HepG2 (cell line): ENCODE results near the gene ACAP3. TPM values are rescaled to one million over a fixed set of nuclear protein-coding genes. Genes with fewer than 3 reads are reported as not detected.

ENCODE experiments used
- CBFB ChIP-seq: sonication (generic); formaldehyde crosslinking; IDR thresholded peaks from 2 replicates; pipeline ENCODE4 v1.4.0; 2020; ENCODE audit warnings: missing genetic modification reagents
- CREBL2 ChIP-seq: sonication (generic); formaldehyde crosslinking; IDR thresholded peaks from 2 replicates; pipeline ENCODE4 v1.8.1; 2023; ENCODE audit warnings: missing genetic modification reagents, mild to moderate bottlenecking, borderline replicate concordance
- DMAP1 ChIP-seq: IDR thresholded peaks from 2 replicates; pipeline ENCODE4 v1.6.1; 2016
- E2F2 ChIP-seq: sonication (generic); formaldehyde crosslinking; IDR thresholded peaks from 2 replicates; pipeline ENCODE4 v1.4.0; 2020; ENCODE audit warnings: missing genetic modification reagents, borderline replicate concordance
- HNRNPK ChIP-seq: fragments of 200-400 bp; formaldehyde crosslinking; IDR thresholded peaks from 2 replicates; pipeline ENCODE4 v1.6.1; 2018; ENCODE audit warnings: low read length, low read depth, moderate library complexity, mild to moderate bottlenecking; ENCODE audit not compliant: poor library complexity, severe bottlenecking
- KAT2B ChIP-seq: fragments of 150-350 bp; IDR thresholded peaks from 2 replicates; pipeline ENCODE4 v1.6.1; 2014; ENCODE audit warnings: low read depth, low read length, borderline replicate concordance
- KMT2B ChIP-seq: IDR thresholded peaks from 2 replicates; pipeline ENCODE4 v1.6.1; 2016; ENCODE audit warnings: missing genetic modification reagents, missing compliant biosample characterization
- MXD1 ChIP-seq: sonication (generic); formaldehyde crosslinking; IDR thresholded peaks from 2 replicates; pipeline ENCODE4 v1.4.0; 2020; ENCODE audit warnings: mild to moderate bottlenecking, missing genetic modification reagents
- PBX2 ChIP-seq: IDR thresholded peaks from 2 replicates; pipeline ENCODE4 v1.6.1; 2016; ENCODE audit warnings: control low read depth
- PREB ChIP-seq: sonication (generic); formaldehyde crosslinking; IDR thresholded peaks from 2 replicates; pipeline ENCODE4 v1.4.0; 2020; ENCODE audit warnings: missing genetic modification reagents
- TFAP4 ChIP-seq: sonication (generic); IDR thresholded peaks from 2 replicates; pipeline ENCODE4 v1.6.1; 2016; ENCODE audit warnings: low read depth, borderline replicate concordance
- TFDP2 ChIP-seq: sonication (generic); formaldehyde crosslinking; IDR thresholded peaks from 2 replicates; pipeline ENCODE4 v1.4.0; 2020; ENCODE audit warnings: missing genetic modification reagents
- USF2 ChIP-seq, 2 experiments: sonication (generic) in 1 of 2; formaldehyde crosslinking in 1 of 2; IDR thresholded peaks; 2 replicates each; pipeline versions ENCODE4 v1.5.1 to v1.6.1; 2011 to 2020; ENCODE audit warnings: borderline replicate concordance in 1 of 2, low read depth in 1 of 2, low read length in 1 of 2, mild to moderate bottlenecking in 1 of 2, missing genetic modification reagents in 1 of 2, moderate library complexity in 1 of 2
- ZNF10 ChIP-seq: sonication (generic); formaldehyde crosslinking; IDR thresholded peaks from 2 replicates; pipeline ENCODE4 v1.4.0; 2020; ENCODE audit warnings: mild to moderate bottlenecking, low read depth, missing genetic modification reagents, borderline replicate concordance
- ZNF263 ChIP-seq: sonication (generic); formaldehyde crosslinking; IDR thresholded peaks from 2 replicates; pipeline ENCODE4 v1.4.0; 2020; ENCODE audit warnings: missing genetic modification reagents
- ZNF564 ChIP-seq: sonication (generic); formaldehyde crosslinking; IDR thresholded peaks from 2 replicates; pipeline ENCODE4 v1.8.1; 2023; ENCODE audit warnings: mild to moderate bottlenecking, missing genetic modification reagents
- polyA plus RNA-seq, 8 experiments: library from polyadenylated mRNA; depleted of rRNA in 3 of 8; stranded (reverse) in 7 of 8; unstranded in 1 of 8; fragments of >200 nt; fragmentation: Illumina TruSeq in 4 of 8; extraction: Trizol in 4 of 8; gene quantifications; 2 replicates each; pipeline versions ENCODE4 v1.2.1 to v1.2.3, GENCODE V29; 2011 to 2016; ENCODE audit warnings: low read depth in 4 of 8, missing spikeins in 1 of 8, mixed read lengths in 1 of 8; ENCODE audit not compliant: insufficient read depth in 1 of 8
- total RNA-seq, 5 experiments: library from RNA; depleted of rRNA; stranded (reverse); fragments of >200 nt; fragmentation: Illumina TruSeq; extraction: Trizol; gene quantifications; 2 replicates each; pipeline ENCODE4 v1.2.3, GENCODE V29; 2016; ENCODE audit warnings: low read depth in 1 of 5

The ACAP3 gene
- total and polyA plus RNA-seq, 2 of the 13 experiments (the other 11 are each of a cell fraction or from before 2014, with no cell fraction given) = 29.4 to 50.8 TPM

- TF ChIP-seq USF2 (IDR thresholded peaks at IDR 0.05; ENCODE audit: low read depth, low read length) = no peak
- TF ChIP-seq USF2 (CRISPR knock-in tag; IDR thresholded peaks at IDR 0.05; ENCODE audit: borderline replicate concordance) = 0 out of 2 replicates have a peak, but pooled peaks have one; percentile 15
- peak; percentile 86 for TF ChIP-seq HNRNPK
- TF ChIP-seq CBFB = 0 out of 2 replicates have a peak, but pooled peaks have one; percentile 22
- TF ChIP-seq TFDP2 = peak; percentile 56; the same call in 1 of the 2 replicates
- TF ChIP-seq E2F2 (CRISPR knock-in tag) = peak; percentile 59; the same call in 1 of the 2 replicates
- no peak; the same call in 1 of the 2 replicates for TF ChIP-seq TFAP4
- TF ChIP-seq ZNF10 (CRISPR knock-in tag) = no peak
- TF ChIP-seq DMAP1 = peak; percentile 88
- TF ChIP-seq PBX2 = no peak
- 0 out of 2 replicates have a peak, but pooled peaks have one; percentile 44 for TF ChIP-seq ZNF564
- no peak for TF ChIP-seq PREB (CRISPR knock-in tag)
- no peak; the same call in 1 of the 2 replicates for TF ChIP-seq MXD1
- TF ChIP-seq ZNF263 (CRISPR knock-in tag) = peak; percentile 44; the same call in 1 of the 2 replicates
- no peak for TF ChIP-seq KAT2B
- TF ChIP-seq KMT2B (CRISPR knock-in tag) = peak; percentile 42; the same call in 1 of the 2 replicates
- TF ChIP-seq CREBL2 = no peak; the same call in 1 of the 2 replicates
Observed at GRCh38 chr1:1307923-1308755, at the start of gene ACAP3, which contains the start of gene PUSL1 (continued).
